Measurements from ENCODE around the gene RALGPS2. TPM values are rescaled to one million over a fixed set of nuclear protein-coding genes. Genes with fewer than 3 reads are reported as not detected.

RALGPS2 gene
- total and polyA plus RNA-seq, 8 donors, result 3.1 to 72.3 (median 8.3) TPM

- no peak overlapping the region for H3K27ac ChIP-seq
- peaks cover 0 to 13% (median 8%) of the 10 kb centered on the region in 4 donors for H3K9me3 ChIP-seq
- DNase-seq, result no peak
- no peak overlapping the region for H3K4me3 ChIP-seq
- H3K4me1 ChIP-seq, result peaks cover 0 to 37% (median 12%) of the 10 kb centered on the region in 4 donors
- H3K27me3 ChIP-seq, result no peaks in the 10 kb centered on the region
- TF ChIP-seq EP300 (IDR thresholded peaks at IDR 0.05) (no peak), CTCF (IDR thresholded peaks at IDR 0.05) (no peak), POLR2AphosphoS5 (IDR thresholded peaks at IDR 0.05) (no peak), POLR2A (IDR thresholded peaks at IDR 0.05) (no peak)
- intact Hi-C loops (cut with DNase I; ENCODE audit: low total_unique reads), result no loop called here
- H3K36me3 ChIP-seq, result no peaks in the 10 kb centered on the region
- 94 to 98% (median 96%) methylated on average over 2 to 4 of the region's 4 CpGs for WGBS, 5 donors
Measured at GRCh38 chr1:178928041-178928440, 203.0 kb downstream of the RALGPS2 start.

GRCh38 chr1:178928976-178929375 lies 203.9 kb downstream of the RALGPS2 start:
- Histone ChIP-seq H3K36me3 (no peaks in the 10 kb centered on the region), H3K4me3 (no peak overlapping the region), H3K4me1 (peaks cover 0 to 46% (median 19%) of the 10 kb centered on the region in 4 donors), H3K27ac (peak overlapping the region in 1 of 5 donors; percentile 82), H3K27me3 (no peaks in the 10 kb centered on the region), H3K9me3 (peaks cover 0 to 13% (median 8%) of the 10 kb centered on the region in 4 donors)
- no peak for TF ChIP-seq EP300 (IDR thresholded peaks at IDR 0.05)
- no peak for TF ChIP-seq POLR2AphosphoS5 (IDR thresholded peaks at IDR 0.05)
- no peak for TF ChIP-seq POLR2A (IDR thresholded peaks at IDR 0.05)
- TF ChIP-seq CTCF (IDR thresholded peaks at IDR 0.05), result no peak
- 70 to 81% (median 80%) methylated on average over 1 of the region's 1 CpG for WGBS, 5 donors
- DNase-seq, result no peak
- intact Hi-C loops (cut with DNase I; ENCODE audit: low total_unique reads), result no loop called here

- peak; percentile 82 to 94 (median 83) for TF ChIP-seq POLR2AphosphoS5 (IDR thresholded peaks at IDR 0.05)
- no peak for TF ChIP-seq POLR2A (IDR thresholded peaks at IDR 0.05)
- TF ChIP-seq EP300 (IDR thresholded peaks at IDR 0.05), result peak; percentile 98
- Histone ChIP-seq H3K4me3 (no peak overlapping the region), H3K4me1 (peaks cover 0 to 52% (median 28%) of the 10 kb centered on the region in 4 donors), H3K27me3 (no peaks in the 10 kb centered on the region), H3K9me3 (no peaks in the 10 kb centered on the region), H3K27ac (peak overlapping the region; percentile 4 to 82 (median 73)), H3K36me3 (no peaks in the 10 kb centered on the region)
- peak in 1 of 2 donors; percentile 79 for DNase-seq
- WGBS, 5 donors, result 45 to 57% (median 55%) methylated on average over 9 of the region's 9 CpGs
- intact Hi-C loops (cut with DNase I; ENCODE audit: low total_unique reads), result no loop called here
Measured at GRCh38 chr1:178931858-178932551, 207.0 kb downstream of the RALGPS2 start.

- no peaks in the 10 kb centered on the region for H3K9me3 ChIP-seq
- H3K27ac ChIP-seq, result peak overlapping the region; percentile 37 to 82 (median 71)
- DNase-seq, result no peak
- TF ChIP-seq POLR2AphosphoS5 (IDR thresholded peaks at IDR 0.05) (no peak), POLR2A (IDR thresholded peaks at IDR 0.05) (no peak), EP300 (IDR thresholded peaks at IDR 0.05) (no peak), CTCF (IDR thresholded peaks at IDR 0.05) (no peak)
- no peak overlapping the region for H3K4me3 ChIP-seq
- WGBS, 5 donors, result 63 to 83% (median 78%) methylated on average over 4 of the region's 4 CpGs
- no peaks in the 10 kb centered on the region for H3K27me3 ChIP-seq
- intact Hi-C loops (cut with DNase I; ENCODE audit: low total_unique reads), result no loop called here
- no peaks in the 10 kb centered on the region for H3K36me3 ChIP-seq
- peaks cover 0 to 54% (median 29%) of the 10 kb centered on the region in 4 donors for H3K4me1 ChIP-seq
Measured at GRCh38 chr1:178932552-178932906, 207.5 kb downstream of the RALGPS2 start.

GRCh38 chr1:178933105-178933561 lies 208.1 kb downstream of the RALGPS2 start:
- TF ChIP-seq POLR2AphosphoS5 (IDR thresholded peaks at IDR 0.05) (peak in 2 of 3 donors; percentile 39 to 83), EP300 (IDR thresholded peaks at IDR 0.05) (peak; percentile 72), CTCF (IDR thresholded peaks at IDR 0.05) (no peak)
- peak in 1 of 2 donors; percentile 42 for DNase-seq
- peak overlapping the region in 4 of 5 donors; percentile 71 to 82 (median 72) for H3K27ac ChIP-seq
- intact Hi-C loops (cut with DNase I; ENCODE audit: low total_unique reads), result no loop called here
- H3K27me3 ChIP-seq, result no peaks in the 10 kb centered on the region
- H3K4me1 ChIP-seq, result peaks cover 0 to 60% (median 34%) of the 10 kb centered on the region in 4 donors
- H3K36me3 ChIP-seq, result no peaks in the 10 kb centered on the region
- no peak overlapping the region for H3K4me3 ChIP-seq
- no peaks in the 10 kb centered on the region for H3K9me3 ChIP-seq
- WGBS, 5 donors, result 59 to 74% (median 73%) methylated on average over 5 of the region's 5 CpGs
